Activated CD4-positive, alpha-beta memory T cell treated with anti-CD3 and anti-CD28 coated beads for 36 hours (primary cell): ENCODE measurements around the gene LINC01488. TPM values are rescaled to one million over a fixed set of nuclear protein-coding genes. Genes with fewer than 3 reads are reported as not detected.

Source experiments
- CTCF ChIA-PET: fragments of 350-600 bp; sonication (Branson Sonifier 250); formaldehyde crosslinking; loops from one replicate; lab custom pipeline; 2021; ENCODE audit warnings: antibody characterized with exemption, inconsistent platforms; lab: Charles Lee
- POLR2A ChIA-PET: fragments of 350-600 bp; sonication (Branson Sonifier 250); formaldehyde crosslinking; loops from one replicate; lab custom pipeline; 2021; ENCODE audit warnings: antibody characterized with exemption; lab: Charles Lee
- DNase-seq: peaks from one replicate; pipeline ENCODE4 v3.0.0-alpha.2; 2020
- H3K27ac Mint-ChIP-seq: one replicate; pipeline ENCODE4 v1.8.0; 2021; ENCODE audit warnings: mixed read lengths
- H3K27me3 Mint-ChIP-seq: one replicate; pipeline ENCODE4 v1.8.0; 2021; ENCODE audit warnings: mixed read lengths
- H3K36me3 Mint-ChIP-seq: one replicate; pipeline ENCODE4 v1.8.0; 2021; ENCODE audit warnings: mixed read lengths
- H3K4me1 Mint-ChIP-seq: one replicate; pipeline ENCODE4 v1.8.0; 2021; ENCODE audit warnings: low read depth, mixed read lengths
- H3K4me3 Mint-ChIP-seq: one replicate; pipeline ENCODE4 v1.8.0; 2021; ENCODE audit warnings: mild to moderate bottlenecking, mixed read lengths
- H3K9me3 Mint-ChIP-seq: one replicate; pipeline ENCODE4 v1.8.0; 2021; ENCODE audit warnings: mixed read lengths
- intact Hi-C: fragments of 100-400 bp; cut with micrococcal nuclease; formaldehyde crosslinking; loops from one replicate; pipeline ENCODE4 v1.15.1; 2023
- total RNA-seq, 2 experiments: library from RNA; stranded (reverse); gene quantifications; one replicate each; pipeline ENCODE4 v1.2.3, GENCODE V29; 2021

Gene LINC01488
- total RNA-seq, 2 experiments from 2014 or later: not detected

- H3K27me3 Mint-ChIP-seq: peaks cover 10% of the 10 kb centered on the region
- H3K4me1 Mint-ChIP-seq: peaks cover 13% of the 10 kb centered on the region
- H3K36me3 Mint-ChIP-seq: no peaks in the 10 kb centered on the region
- H3K27ac Mint-ChIP-seq: no peak overlapping the region
- intact Hi-C loops: no loop called here
- ChIA-PET CTCF (no interaction called here), POLR2A (no interaction called here)
- H3K9me3 Mint-ChIP-seq: no peaks in the 10 kb centered on the region
- H3K4me3 Mint-ChIP-seq: no peak overlapping the region
- no peak for DNase-seq
Observed at GRCh38 chr11:69439651-69440464, 41.6 kb upstream of the LINC01488 start.

- CTCF ChIA-PET: interaction anchor here (0.6 kb wide), 1 partner anchor 103 kb away, joined by 3 read pairs; no protein-coding TSS in a partner anchor
- H3K9me3 Mint-ChIP-seq: no peaks in the 10 kb centered on the region
- no peak overlapping the region for H3K4me3 Mint-ChIP-seq
- H3K27me3 Mint-ChIP-seq: peaks cover 12% of the 10 kb centered on the region
- peaks cover 13% of the 10 kb centered on the region for H3K4me1 Mint-ChIP-seq
- no peak overlapping the region for H3K27ac Mint-ChIP-seq
- POLR2A ChIA-PET: interaction anchor here (0.9 kb wide), 1 partner anchor 9 kb away, joined by 3 read pairs; no protein-coding TSS in a partner anchor
- intact Hi-C loops: no loop called here
- no peak for DNase-seq
- H3K36me3 Mint-ChIP-seq: no peaks in the 10 kb centered on the region
Observed at GRCh38 chr11:69440876-69441275, 40.6 kb upstream of the LINC01488 start.

- Mint-ChIP-seq H3K4me3 (no peak overlapping the region), H3K36me3 (no peaks in the 10 kb centered on the region), H3K4me1 (peaks cover 13% of the 10 kb centered on the region), H3K27ac (no peak overlapping the region), H3K9me3 (no peaks in the 10 kb centered on the region), H3K27me3 (peaks cover 16% of the 10 kb centered on the region)
- POLR2A ChIA-PET: interaction anchor here (1.5 kb wide), 1 partner anchor 232 kb away, joined by 3 read pairs; the partner anchor contains the start of gene LTO1
- intact Hi-C loops: loop anchor here (2.0 kb wide), 1 partner anchor 15 kb away; no protein-coding TSS in a partner anchor
- peak; percentile 39 for DNase-seq
- CTCF ChIA-PET: interaction anchor here (0.7 to 1.0 kb wide), 3 partner anchors 13 to 341 kb away, joined by 3 read pairs; no protein-coding TSS in a partner anchor
Observed at GRCh38 chr11:69442012-69442806, 39.3 kb upstream of the LINC01488 start.

- ChIA-PET POLR2A (interaction anchor here (1.4 to 1.5 kb wide), 2 partner anchors 104 to 232 kb away, joined by 3 to 5 read pairs; partner anchors contain the start of gene LTO1), CTCF (interaction anchor here (0.7 to 1.0 kb wide), 3 partner anchors 13 to 341 kb away, joined by 3 read pairs; no protein-coding TSS in a partner anchor)
- no peak overlapping the region for H3K4me3 Mint-ChIP-seq
- no peak for DNase-seq
- peaks cover 19% of the 10 kb centered on the region for H3K27me3 Mint-ChIP-seq
- no peak overlapping the region for H3K27ac Mint-ChIP-seq
- no peaks in the 10 kb centered on the region for H3K36me3 Mint-ChIP-seq
- intact Hi-C loops: loop anchor here (1.0 to 2.0 kb wide), 3 partner anchors 16 to 145 kb away; no protein-coding TSS in a partner anchor
- no peaks in the 10 kb centered on the region for H3K9me3 Mint-ChIP-seq
- H3K4me1 Mint-ChIP-seq: peaks cover 13% of the 10 kb centered on the region
Observed at GRCh38 chr11:69442807-69443137, 38.7 kb upstream of the LINC01488 start.

- Mint-ChIP-seq H3K4me3 (peak overlapping the region; percentile 45), H3K27me3 (peaks cover 17% of the 10 kb centered on the region), H3K9me3 (no peaks in the 10 kb centered on the region), H3K4me1 (peaks cover 13% of the 10 kb centered on the region), H3K36me3 (no peaks in the 10 kb centered on the region), H3K27ac (no peak overlapping the region)
- intact Hi-C loops: loop anchor here (1.0 to 2.0 kb wide), 3 partner anchors 17 to 146 kb away; no protein-coding TSS in a partner anchor
- peak; percentile 84 for DNase-seq
- CTCF ChIA-PET: interaction anchor here (1.0 kb wide), 1 partner anchor 14 kb away, joined by 3 read pairs; no protein-coding TSS in a partner anchor
- POLR2A ChIA-PET: interaction anchor here (1.4 to 1.5 kb wide), 2 partner anchors 104 to 231 kb away, joined by 3 to 5 read pairs; partner anchors contain the start of gene LTO1
Observed at GRCh38 chr11:69443138-69443967, 38.1 kb upstream of the LINC01488 start.

GRCh38 chr11:69443968-69444364 is 37.5 kb upstream of the LINC01488 start:
- no peaks in the 10 kb centered on the region for H3K36me3 Mint-ChIP-seq
- peak overlapping the region; percentile 45 for H3K4me3 Mint-ChIP-seq
- H3K27ac Mint-ChIP-seq: no peak overlapping the region
- no peak for DNase-seq
- ChIA-PET POLR2A (interaction anchor here (1.4 to 1.5 kb wide), 2 partner anchors 103 to 231 kb away, joined by 3 to 5 read pairs; partner anchors contain the start of gene LTO1), CTCF (no interaction called here)
- intact Hi-C loops: loop anchor here (1.0 to 2.0 kb wide), 3 partner anchors 17 to 147 kb away; no protein-coding TSS in a partner anchor
- peaks cover 13% of the 10 kb centered on the region for H3K4me1 Mint-ChIP-seq
- no peaks in the 10 kb centered on the region for H3K9me3 Mint-ChIP-seq
- peaks cover 20% of the 10 kb centered on the region for H3K27me3 Mint-ChIP-seq

GRCh38 chr11:69444381-69445130 is 36.9 kb upstream of the LINC01488 start:
- Mint-ChIP-seq H3K4me3 (no peak overlapping the region), H3K36me3 (no peaks in the 10 kb centered on the region), H3K9me3 (no peaks in the 10 kb centered on the region), H3K4me1 (peaks cover 13% of the 10 kb centered on the region), H3K27me3 (peaks cover 18% of the 10 kb centered on the region), H3K27ac (no peak overlapping the region)
- POLR2A ChIA-PET: interaction anchor here (1.4 kb wide), 1 partner anchor 103 kb away, joined by 5 read pairs; no protein-coding TSS in a partner anchor
- CTCF ChIA-PET: no interaction called here
- intact Hi-C loops: no loop called here
- DNase-seq: no peak

GRCh38 chr11:69445131-69445470 is 36.4 kb upstream of the LINC01488 start:
- Mint-ChIP-seq H3K36me3 (no peaks in the 10 kb centered on the region), H3K4me3 (no peak overlapping the region), H3K9me3 (no peaks in the 10 kb centered on the region), H3K4me1 (peaks cover 13% of the 10 kb centered on the region), H3K27me3 (peaks cover 18% of the 10 kb centered on the region), H3K27ac (no peak overlapping the region)
- ChIA-PET CTCF (no interaction called here), POLR2A (no interaction called here)
- intact Hi-C loops: no loop called here
- DNase-seq: no peak

- Mint-ChIP-seq H3K27me3 (peaks cover 26% of the 10 kb centered on the region), H3K9me3 (no peaks in the 10 kb centered on the region), H3K4me1 (peaks cover 13% of the 10 kb centered on the region), H3K4me3 (no peak overlapping the region), H3K27ac (no peak overlapping the region), H3K36me3 (no peaks in the 10 kb centered on the region)
- ChIA-PET CTCF (no interaction called here), POLR2A (no interaction called here)
- intact Hi-C loops: no loop called here
- DNase-seq: no peak
Observed at GRCh38 chr11:69446108-69446507, 35.4 kb upstream of the LINC01488 start.

- Mint-ChIP-seq H3K27ac (no peak overlapping the region), H3K9me3 (no peaks in the 10 kb centered on the region), H3K36me3 (no peaks in the 10 kb centered on the region), H3K27me3 (peaks cover 34% of the 10 kb centered on the region), H3K4me3 (no peak overlapping the region), H3K4me1 (peaks cover 13% of the 10 kb centered on the region)
- CTCF ChIA-PET: interaction anchor here (1.1 kb wide), 1 partner anchor 10 kb away, joined by 3 read pairs; no protein-coding TSS in a partner anchor
- DNase-seq: no peak
- intact Hi-C loops: no loop called here
- POLR2A ChIA-PET: no interaction called here
Observed at GRCh38 chr11:69447786-69448185, 33.7 kb upstream of the LINC01488 start.
